ENCODE results near the gene ESYT2.

ESYT2 gene

GRCh38 chr7:158728911-158729645 is 100.2 kb downstream of the ESYT2 start:
- Histone ChIP-seq H3K4me2 (ENCODE audit: low read depth, low read length) (no peak overlapping the region), H3K79me2 (ENCODE audit: low read length) (no peaks in the 10 kb centered on the region), H2AFZ (ENCODE audit: low read length) (no peak overlapping the region), H3K9ac (ENCODE audit: low read length) (no peak overlapping the region), H3K9me3 (replicated peaks; ENCODE audit: insufficient read depth, low read length) (no peaks in the 10 kb centered on the region), H4K20me1 (ENCODE audit: insufficient read depth, low read length) (no peaks in the 10 kb centered on the region), H3K27me3 (replicated peaks; ENCODE audit: insufficient read depth, low read length) (no peaks in the 10 kb centered on the region), H3K36me3 (replicated peaks; ENCODE audit: insufficient read depth, low read length) (no peaks in the 10 kb centered on the region), H3K9me2 (replicated peaks; ENCODE audit: insufficient read depth, low read length) (no peaks in the 10 kb centered on the region), H3K4me3 (ENCODE audit: low read length) (no peak overlapping the region), H3K27ac (ENCODE audit: low read length) (no peak overlapping the region), H3F3A (ENCODE audit: insufficient read depth, low read length) (no peaks in the 10 kb centered on the region), H3K4me1 (ENCODE audit: low read length) (no peaks in the 10 kb centered on the region)
- no peak for DNase-seq
- TF ChIP-seq CTCF (IDR thresholded peaks at IDR 0.05; ENCODE audit: low read length): no peak
- no peak for TF ChIP-seq EZH2 (optimal IDR thresholded peaks at IDR 0.05; ENCODE audit: low read depth, low read length)
- no peak for TF ChIP-seq EZH2phosphoT487 (IDR thresholded peaks at IDR 0.05; ENCODE audit: low read length)

- TF ChIP-seq EZH2phosphoT487 (IDR thresholded peaks at IDR 0.05; ENCODE audit: low read length) (no peak), EZH2 (optimal IDR thresholded peaks at IDR 0.05; ENCODE audit: low read depth, low read length) (no peak)
- no peak overlapping the region for H3K27ac ChIP-seq (ENCODE audit: low read length)
- no peak overlapping the region for H3K9ac ChIP-seq (ENCODE audit: low read length)
- no peak for DNase-seq
- H3K9me2 ChIP-seq (replicated peaks; ENCODE audit: insufficient read depth, low read length): no peaks in the 10 kb centered on the region
- no peaks in the 10 kb centered on the region for H3F3A ChIP-seq (ENCODE audit: insufficient read depth, low read length)
- H3K4me3 ChIP-seq (ENCODE audit: low read length): no peak overlapping the region
- H3K36me3 ChIP-seq (replicated peaks; ENCODE audit: insufficient read depth, low read length): no peaks in the 10 kb centered on the region
- H3K4me2 ChIP-seq (ENCODE audit: low read depth, low read length): no peak overlapping the region
- no peak overlapping the region for H2AFZ ChIP-seq (ENCODE audit: low read length)
- H3K27me3 ChIP-seq (replicated peaks; ENCODE audit: insufficient read depth, low read length): no peaks in the 10 kb centered on the region
- H4K20me1 ChIP-seq (ENCODE audit: insufficient read depth, low read length): no peaks in the 10 kb centered on the region
- no peaks in the 10 kb centered on the region for H3K4me1 ChIP-seq (ENCODE audit: low read length)
- no peaks in the 10 kb centered on the region for H3K9me3 ChIP-seq (replicated peaks; ENCODE audit: insufficient read depth, low read length)
- H3K79me2 ChIP-seq (ENCODE audit: low read length): no peaks in the 10 kb centered on the region
Observed at GRCh38 chr7:158727690-158728089, 101.6 kb downstream of the ESYT2 start.

GRCh38 chr7:158726277-158726807 is 103.0 kb downstream of the ESYT2 start:
- Histone ChIP-seq H3K36me3 (replicated peaks; ENCODE audit: insufficient read depth, low read length) (no peaks in the 10 kb centered on the region), H3K9me3 (replicated peaks; ENCODE audit: insufficient read depth, low read length) (no peaks in the 10 kb centered on the region), H3K79me2 (ENCODE audit: low read length) (no peaks in the 10 kb centered on the region), H3K9ac (ENCODE audit: low read length) (no peak overlapping the region), H3K27ac (ENCODE audit: low read length) (no peak overlapping the region), H3K9me2 (replicated peaks; ENCODE audit: insufficient read depth, low read length) (no peaks in the 10 kb centered on the region), H3K4me1 (ENCODE audit: low read length) (no peaks in the 10 kb centered on the region), H4K20me1 (ENCODE audit: insufficient read depth, low read length) (no peaks in the 10 kb centered on the region), H3K4me3 (ENCODE audit: low read length) (no peak overlapping the region), H2AFZ (ENCODE audit: low read length) (no peak overlapping the region), H3K27me3 (replicated peaks; ENCODE audit: insufficient read depth, low read length) (no peaks in the 10 kb centered on the region), H3K4me2 (ENCODE audit: low read depth, low read length) (no peak overlapping the region), H3F3A (ENCODE audit: insufficient read depth, low read length) (no peaks in the 10 kb centered on the region)
- no peak for DNase-seq
- TF ChIP-seq EZH2phosphoT487 (IDR thresholded peaks at IDR 0.05; ENCODE audit: low read length) (no peak), CTCF (IDR thresholded peaks at IDR 0.05; ENCODE audit: low read length) (no peak), EZH2 (optimal IDR thresholded peaks at IDR 0.05; ENCODE audit: low read depth, low read length) (no peak)

DNA sequence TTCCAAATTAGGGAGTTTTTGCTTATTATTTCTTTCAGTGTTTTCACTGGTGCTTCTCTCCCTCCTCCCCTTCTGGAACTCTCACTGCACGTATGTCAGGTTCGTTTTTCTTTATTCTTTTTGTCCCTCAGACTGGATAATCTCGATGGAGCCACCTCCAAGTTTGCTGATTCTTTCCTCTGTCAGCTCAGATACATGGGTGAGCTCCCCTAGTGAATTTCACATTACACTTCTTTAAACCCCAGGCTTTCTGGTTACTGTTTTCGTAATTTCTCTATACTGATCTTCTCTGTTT is 103.9 kb downstream of the ESYT2 start:
- Histone ChIP-seq H3K36me3 (replicated peaks; ENCODE audit: insufficient read depth, low read length) (no peaks in the 10 kb centered on the region), H3K27ac (ENCODE audit: low read length) (no peak overlapping the region), H3K9me3 (replicated peaks; ENCODE audit: insufficient read depth, low read length) (no peaks in the 10 kb centered on the region), H4K20me1 (ENCODE audit: insufficient read depth, low read length) (no peaks in the 10 kb centered on the region), H3K4me1 (ENCODE audit: low read length) (no peaks in the 10 kb centered on the region), H3K4me2 (ENCODE audit: low read depth, low read length) (no peak overlapping the region), H3K27me3 (replicated peaks; ENCODE audit: insufficient read depth, low read length) (no peaks in the 10 kb centered on the region), H3K9me2 (replicated peaks; ENCODE audit: insufficient read depth, low read length) (no peaks in the 10 kb centered on the region), H3K9ac (ENCODE audit: low read length) (no peak overlapping the region), H2AFZ (ENCODE audit: low read length) (no peak overlapping the region), H3F3A (ENCODE audit: insufficient read depth, low read length) (no peaks in the 10 kb centered on the region), H3K79me2 (ENCODE audit: low read length) (no peaks in the 10 kb centered on the region), H3K4me3 (ENCODE audit: low read length) (no peak overlapping the region)
- no peak for DNase-seq
- TF ChIP-seq CTCF (IDR thresholded peaks at IDR 0.05; ENCODE audit: low read length) (no peak), EZH2phosphoT487 (IDR thresholded peaks at IDR 0.05; ENCODE audit: low read length) (no peak), EZH2 (optimal IDR thresholded peaks at IDR 0.05; ENCODE audit: low read depth, low read length) (no peak)
